Lower leg skin (tissue), 4 donors: ENCODE data around the gene AZGP1. TPM values are rescaled to one million over a fixed set of nuclear protein-coding genes. Genes with fewer than 3 reads are reported as not detected.

Source experiments
- DNase-seq, 2 donors: peaks; one replicate each; pipeline ENCODE4 v3.0.0-alpha.2; 2019; ENCODE audit warnings: low spot score in 2 of 2
- H3K4me3 ChIP-seq: fragments of 200-600 bp; sonication (generic); 2 replicates; pipeline ENCODE4 v1.5.1; 2017; ENCODE audit warnings: mild to moderate bottlenecking, low read depth; ENCODE audit not compliant: poor library complexity, severe bottlenecking
- CTCF ChIP-seq, 3 donors: fragments of 450-650 bp; IDR thresholded peaks; one replicate each; pipeline ENCODE4 v1.5.1; 2016; ENCODE audit warnings: antibody characterized with exemption in 3 of 3, mild to moderate bottlenecking in 3 of 3, moderate library complexity in 2 of 3
- POLR2A ChIP-seq, 2 donors: fragments of 450-650 bp; IDR thresholded peaks; one replicate each; pipeline ENCODE4 v1.6.1; 2016 to 2017; ENCODE audit warnings: antibody characterized with exemption in 2 of 2, mild to moderate bottlenecking in 1 of 2, moderate library complexity in 1 of 2
- WGBS, 2 donors: methylation state at CpG; one replicate each; pipeline ENCODE4 v1.1.5; 2018; 5-methylcytosine and 5-hydroxymethylcytosine counted together
- intact Hi-C: fragments of 100-400 bp; cut with DNase I; formaldehyde crosslinking; loops from one replicate; pipeline ENCODE4 v1.15.0; 2023; ENCODE audit warnings: low total_unique reads
- total RNA-seq, 4 donors: library from RNA; depleted of rRNA; stranded (reverse); fragments of >200 nt; gene quantifications; one replicate each; pipeline ENCODE4 v1.1.0, GENCODE V29; 2016

The AZGP1 gene
- total RNA-seq, 4 donors from 2014 or later = 519 to 1,357 (median 824) TPM

DNA sequence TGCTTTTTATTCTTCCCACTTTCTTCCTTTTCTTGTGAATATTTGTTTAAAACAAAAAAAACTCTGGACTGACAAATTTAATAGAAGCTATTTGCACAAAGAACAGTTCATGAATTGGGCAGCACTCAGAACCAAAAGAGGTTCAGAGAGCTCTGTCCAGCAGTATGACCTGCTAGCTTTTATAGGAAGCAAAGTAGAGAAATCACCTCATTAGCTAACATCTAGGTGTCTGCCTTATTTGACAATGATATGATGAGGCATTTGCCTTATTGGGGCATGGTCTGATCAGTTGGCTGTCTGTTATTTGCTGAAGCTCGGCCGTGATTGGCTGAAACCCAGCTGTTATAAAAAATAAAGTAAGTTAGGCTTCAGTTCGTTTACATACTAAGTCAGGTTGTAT is 55.7 kb downstream of the AZGP1 start:
- no peak for TF ChIP-seq POLR2A (IDR thresholded peaks at IDR 0.05)
- WGBS, 2 donors = 59 to 87% methylated on average over 3 of the region's 3 CpGs
- no peak for DNase-seq
- intact Hi-C loops = no loop called here
- no peak overlapping the region for H3K4me3 ChIP-seq

DNA sequence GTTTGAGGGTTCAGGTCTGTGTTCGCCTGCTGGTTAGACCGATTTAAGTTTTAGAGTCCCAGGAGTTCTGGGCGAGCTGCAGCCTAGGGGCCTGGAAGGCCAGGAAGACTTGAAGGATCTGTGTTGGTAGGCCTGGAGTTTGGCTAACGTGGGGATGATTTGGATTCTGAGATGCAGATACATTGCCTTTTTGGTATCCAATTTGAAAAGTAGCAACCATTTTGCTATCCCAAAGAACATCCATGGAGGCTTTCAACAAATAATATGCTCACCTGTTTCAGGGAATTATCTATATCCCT is 56.1 kb downstream of the AZGP1 start:
- WGBS, 2 donors = 24 to 48% methylated on average over 4 of the region's 4 CpGs
- no peak for TF ChIP-seq POLR2A (IDR thresholded peaks at IDR 0.05)
- no peak for TF ChIP-seq CTCF (IDR thresholded peaks at IDR 0.05)
- no peak for DNase-seq
- H3K4me3 ChIP-seq = peak overlapping the region; percentile 81
- intact Hi-C loops = no loop called here

DNA sequence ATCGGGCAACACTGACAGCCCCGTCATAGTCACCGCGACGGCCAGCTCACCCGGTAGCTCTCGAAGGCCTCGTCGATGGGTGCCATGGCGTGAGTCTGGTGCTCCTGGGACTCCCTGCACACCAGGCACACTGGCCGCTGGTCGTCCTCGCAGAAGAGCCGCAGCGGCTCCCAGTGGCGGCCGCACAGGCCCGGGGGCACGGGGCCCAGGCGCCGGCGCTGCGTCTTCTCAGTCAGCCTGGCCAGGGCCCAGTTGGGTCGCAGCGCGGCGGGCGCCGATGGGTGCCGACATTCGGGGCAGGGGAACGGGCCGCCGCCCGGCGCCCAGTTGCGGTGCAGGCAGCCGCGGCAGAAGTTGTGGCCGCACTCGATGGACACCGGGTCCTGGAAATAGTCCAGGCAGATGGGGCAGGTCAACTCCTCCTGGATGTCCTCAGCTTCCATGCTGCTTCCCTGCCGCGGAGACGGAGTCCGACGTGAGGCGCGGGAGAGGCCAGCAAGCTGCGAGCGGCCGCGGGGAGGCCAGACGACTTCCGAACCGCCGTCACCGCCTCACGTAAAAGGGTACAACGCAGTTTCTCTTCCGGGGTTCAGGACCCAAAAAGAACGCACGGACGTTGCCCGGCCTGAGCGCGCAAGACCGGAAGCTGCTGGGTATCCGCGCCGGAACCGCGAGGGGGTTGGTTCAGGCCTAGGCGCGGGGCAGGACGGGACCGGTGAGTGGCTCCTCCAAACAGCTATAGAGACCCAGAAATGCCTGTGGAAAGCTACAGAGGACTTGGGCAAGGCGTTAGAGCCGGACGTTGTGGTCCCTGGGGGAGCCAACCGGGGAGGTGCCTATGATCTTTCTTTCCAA is 56.6 kb downstream of the AZGP1 start, which contains the start of gene TRIM4:
TSS of gene TRIM4 (minus strand) at position 572 of the 855 bp plus-strand sequence. CDS start at position 443, 129 bp downstream.
- peak; percentile 86 to 97 for DNase-seq
- intact Hi-C loops = no loop called here
- WGBS, 2 donors = 1% methylated on average over 38 to 55 of the region's 81 CpGs
- TF ChIP-seq POLR2A (IDR thresholded peaks at IDR 0.05) (peak in 1 of 2 donors; percentile 20), CTCF (IDR thresholded peaks at IDR 0.05) (no peak)
- peak within 1 kb of the TSS; percentile 81 for H3K4me3 ChIP-seq

Other genes starting within 250 kb of the AZGP1 start
- gene CYP3A7, start 240.8 kb downstream of the AZGP1 start, total RNA-seq = under 1 TPM in 2 of 4 donors, not detected in 2; 0.30 to 0.65 TPM
- 1 to 10 TPM; 2.7 to 5.2 (median 4.3) TPM for gene CYP3A4, start 191.8 kb downstream of the AZGP1 start, total RNA-seq
- gene CYP3A43, start 148.0 kb downstream of the AZGP1 start, total RNA-seq = not detected
- under 1 TPM in 1 of 4 donors, not detected in 3; 0.32 TPM for gene OR2AE1, start 99.0 kb downstream of the AZGP1 start, total RNA-seq
- gene TRIM4, start 56.5 kb downstream of the AZGP1 start, total RNA-seq = 10 to 100 TPM; 48.4 to 60.0 (median 57.9) TPM
- 1 to 10 TPM in 3 of 4 donors, under 1 TPM in 1; 0.25 to 3.4 (median 1.5) TPM for gene GJC3, start 46.4 kb downstream of the AZGP1 start, total RNA-seq
- gene ZKSCAN1, start 39.6 kb upstream of the AZGP1 start, total RNA-seq = 10 to 100 TPM; 35.0 to 65.2 (median 50.4) TPM
- 10 to 100 TPM; 13.2 to 25.5 (median 21.4) TPM for gene ZSCAN21, start 73.7 kb upstream of the AZGP1 start, total RNA-seq
- 10 to 100 TPM; 16.4 to 25.9 (median 20.8) TPM for gene ZNF3, start 105.7 kb upstream of the AZGP1 start, total RNA-seq
- 10 to 100 TPM; 22.3 to 42.7 (median 30.0) TPM for gene COPS6, start 112.9 kb upstream of the AZGP1 start, total RNA-seq
- 10 to 100 TPM; 41.5 to 52.2 (median 50.4) TPM for gene MCM7, start 125.4 kb upstream of the AZGP1 start, total RNA-seq
- 10 to 100 TPM; 18.6 to 24.6 (median 21.0) TPM for gene AP4M1, start 125.6 kb upstream of the AZGP1 start, total RNA-seq
- 10 to 100 TPM; 37.1 to 74.3 (median 42.1) TPM for gene TAF6, start 143.3 kb upstream of the AZGP1 start, total RNA-seq
- gene CNPY4, start 143.6 kb upstream of the AZGP1 start, total RNA-seq = 1 to 10 TPM; 3.8 to 8.4 (median 6.5) TPM
- gene MBLAC1, start 150.9 kb upstream of the AZGP1 start, total RNA-seq = 1 to 10 TPM; 1.6 to 8.7 (median 6.0) TPM
- 100 to 1,000 TPM; 601 to 803 (median 717) TPM for gene LAMTOR4, start 172.9 kb upstream of the AZGP1 start, total RNA-seq
- 10 to 100 TPM; 20.8 to 46.5 (median 25.2) TPM for gene TRAPPC14, start 182.7 kb upstream of the AZGP1 start, total RNA-seq
- 10 to 100 TPM; 25.3 to 36.1 (median 27.2) TPM for gene GAL3ST4, start 192.6 kb upstream of the AZGP1 start, total RNA-seq
- gene GPC2, start 201.3 kb upstream of the AZGP1 start, total RNA-seq = 10 to 100 TPM in 3 of 4 donors, 1 to 10 TPM in 1; 7.3 to 27.4 (median 11.8) TPM
- 1 to 10 TPM in 2 of 4 donors, under 1 TPM in 2; 0.34 to 1.8 (median 1.0) TPM for gene STAG3, start 201.9 kb upstream of the AZGP1 start, total RNA-seq
- gene PVRIG, start 243.9 kb upstream of the AZGP1 start, total RNA-seq = under 1 TPM in 2 of 4 donors, not detected in 2; 0.13 to 0.51 TPM